Measurements from ENCODE around the gene ASGR2. TPM values are rescaled to one million over a fixed set of nuclear protein-coding genes. Genes with fewer than 3 reads are reported as not detected.

Gene ASGR2
- polyA plus RNA-seq, 1 donor from 2014 or later = not detected

DNA sequence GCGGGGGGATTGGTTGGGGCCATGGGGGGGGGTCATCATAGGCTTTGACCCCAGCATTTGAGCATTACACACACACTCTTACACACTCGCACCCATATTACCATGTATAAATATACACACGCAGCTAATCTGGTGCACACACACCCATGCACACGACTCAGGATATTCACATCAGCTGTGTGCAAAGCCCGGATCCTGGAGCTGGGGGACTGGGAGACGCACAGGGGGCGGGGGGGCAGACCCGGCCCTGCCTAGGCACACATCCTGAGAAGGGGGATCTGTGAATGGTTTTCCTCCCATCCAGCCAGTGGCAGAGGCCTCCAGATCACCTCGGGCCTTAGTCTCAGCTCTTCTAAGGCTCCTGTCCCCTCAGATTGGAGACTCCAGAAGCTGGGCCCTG is 5.6 kb downstream of the ASGR2 start:
- TF ChIP-seq SMC3 (conservative IDR thresholded peaks at IDR 0.05; ENCODE audit: poor library complexity) = no peak
- no peak for TF ChIP-seq EZH2 (IDR thresholded peaks at IDR 0.05; ENCODE audit: borderline replicate concordance, insufficient read depth, low read length, poor library complexity, severe bottlenecking)
- TF ChIP-seq TAF1 (IDR thresholded peaks at IDR 0.05; ENCODE audit: low read depth) = no peak
- TF ChIP-seq POLR2AphosphoS5 (IDR thresholded peaks at IDR 0.05) = no peak
- TF ChIP-seq MXI1 (conservative IDR thresholded peaks at IDR 0.05; ENCODE audit: poor library complexity, severe bottlenecking) = no peak
- TF ChIP-seq, protein P1, sequence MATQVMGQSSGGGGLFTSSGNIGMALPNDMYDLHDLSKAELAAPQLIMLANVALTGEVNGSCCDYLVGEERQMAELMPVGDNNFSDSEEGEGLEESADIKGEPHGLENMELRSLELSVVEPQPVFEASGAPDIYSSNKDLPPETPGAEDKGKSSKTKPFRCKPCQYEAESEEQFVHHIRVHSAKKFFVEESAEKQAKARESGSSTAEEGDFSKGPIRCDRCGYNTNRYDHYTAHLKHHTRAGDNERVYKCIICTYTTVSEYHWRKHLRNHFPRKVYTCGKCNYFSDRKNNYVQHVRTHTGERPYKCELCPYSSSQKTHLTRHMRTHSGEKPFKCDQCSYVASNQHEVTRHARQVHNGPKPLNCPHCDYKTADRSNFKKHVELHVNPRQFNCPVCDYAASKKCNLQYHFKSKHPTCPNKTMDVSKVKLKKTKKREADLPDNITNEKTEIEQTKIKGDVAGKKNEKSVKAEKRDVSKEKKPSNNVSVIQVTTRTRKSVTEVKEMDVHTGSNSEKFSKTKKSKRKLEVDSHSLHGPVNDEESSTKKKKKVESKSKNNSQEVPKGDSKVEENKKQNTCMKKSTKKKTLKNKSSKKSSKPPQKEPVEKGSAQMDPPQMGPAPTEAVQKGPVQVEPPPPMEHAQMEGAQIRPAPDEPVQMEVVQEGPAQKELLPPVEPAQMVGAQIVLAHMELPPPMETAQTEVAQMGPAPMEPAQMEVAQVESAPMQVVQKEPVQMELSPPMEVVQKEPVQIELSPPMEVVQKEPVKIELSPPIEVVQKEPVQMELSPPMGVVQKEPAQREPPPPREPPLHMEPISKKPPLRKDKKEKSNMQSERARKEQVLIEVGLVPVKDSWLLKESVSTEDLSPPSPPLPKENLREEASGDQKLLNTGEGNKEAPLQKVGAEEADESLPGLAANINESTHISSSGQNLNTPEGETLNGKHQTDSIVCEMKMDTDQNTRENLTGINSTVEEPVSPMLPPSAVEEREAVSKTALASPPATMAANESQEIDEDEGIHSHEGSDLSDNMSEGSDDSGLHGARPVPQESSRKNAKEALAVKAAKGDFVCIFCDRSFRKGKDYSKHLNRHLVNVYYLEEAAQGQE (IDR thresholded peaks at IDR 0.05; ENCODE audit: borderline replicate concordance) = no peak
- TF ChIP-seq EP300 (conservative IDR thresholded peaks at IDR 0.05; ENCODE audit: poor library complexity, severe bottlenecking) = no peak
- TF ChIP-seq RAD21 (conservative IDR thresholded peaks at IDR 0.05) = no peak
- TF ChIP-seq, protein P2, sequence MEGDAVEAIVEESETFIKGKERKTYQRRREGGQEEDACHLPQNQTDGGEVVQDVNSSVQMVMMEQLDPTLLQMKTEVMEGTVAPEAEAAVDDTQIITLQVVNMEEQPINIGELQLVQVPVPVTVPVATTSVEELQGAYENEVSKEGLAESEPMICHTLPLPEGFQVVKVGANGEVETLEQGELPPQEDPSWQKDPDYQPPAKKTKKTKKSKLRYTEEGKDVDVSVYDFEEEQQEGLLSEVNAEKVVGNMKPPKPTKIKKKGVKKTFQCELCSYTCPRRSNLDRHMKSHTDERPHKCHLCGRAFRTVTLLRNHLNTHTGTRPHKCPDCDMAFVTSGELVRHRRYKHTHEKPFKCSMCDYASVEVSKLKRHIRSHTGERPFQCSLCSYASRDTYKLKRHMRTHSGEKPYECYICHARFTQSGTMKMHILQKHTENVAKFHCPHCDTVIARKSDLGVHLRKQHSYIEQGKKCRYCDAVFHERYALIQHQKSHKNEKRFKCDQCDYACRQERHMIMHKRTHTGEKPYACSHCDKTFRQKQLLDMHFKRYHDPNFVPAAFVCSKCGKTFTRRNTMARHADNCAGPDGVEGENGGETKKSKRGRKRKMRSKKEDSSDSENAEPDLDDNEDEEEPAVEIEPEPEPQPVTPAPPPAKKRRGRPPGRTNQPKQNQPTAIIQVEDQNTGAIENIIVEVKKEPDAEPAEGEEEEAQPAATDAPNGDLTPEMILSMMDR (IDR thresholded peaks at IDR 0.05; ENCODE audit: poor library complexity, severe bottlenecking) = no peak
- no peak overlapping the region for H3K4me2 ChIP-seq (ENCODE audit: low read length)

DNA sequence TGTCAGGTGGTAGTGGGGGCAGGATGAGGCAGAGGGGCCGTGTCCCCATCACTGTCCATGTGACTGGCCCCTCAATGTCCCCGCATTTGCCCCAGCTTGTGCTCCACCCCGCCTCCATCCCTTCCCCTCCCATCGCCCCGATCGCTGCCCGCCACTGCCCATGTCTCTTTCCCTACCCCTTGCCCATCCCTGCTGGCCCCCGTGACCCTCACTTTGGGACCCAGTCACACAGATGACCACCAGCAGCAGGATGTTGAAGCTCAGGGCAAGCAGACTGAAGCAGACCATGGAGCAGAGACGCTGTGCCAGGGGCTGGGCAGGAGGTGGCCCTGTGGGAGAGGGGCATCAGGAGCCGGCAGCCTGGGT is 6.1 kb downstream of the ASGR2 start:
- Histone ChIP-seq H3K27ac (ENCODE audit: low read length) (no peak overlapping the region), H3K9ac (ENCODE audit: low read length) (no peak overlapping the region), H3K4me2 (ENCODE audit: low read length) (no peak overlapping the region), H4K20me1 (ENCODE audit: insufficient read depth) (no peaks in the 10 kb centered on the region), H3F3A (ENCODE audit: insufficient read depth, low read length, poor library complexity, severe bottlenecking) (no peaks in the 10 kb centered on the region), H3K9me2 (ENCODE audit: insufficient read depth, low read length) (no peaks in the 10 kb centered on the region), H3K27me3 (ENCODE audit: insufficient read depth, low read depth, low read length) (no peaks in the 10 kb centered on the region), H2AFZ (ENCODE audit: low read depth, low read length) (no peak overlapping the region), H3K9me3 (ENCODE audit: low read length) (no peaks in the 10 kb centered on the region), H3K36me3 (ENCODE audit: insufficient read depth, low read length) (no peaks in the 10 kb centered on the region), H3K79me2 (replicated peaks; ENCODE audit: insufficient read depth, low read length) (no peaks in the 10 kb centered on the region), H3K4me3 (ENCODE audit: low read length) (no peak overlapping the region)
- TF ChIP-seq, protein P1 (IDR thresholded peaks at IDR 0.05; ENCODE audit: borderline replicate concordance) = no peak
- TF ChIP-seq, protein P2 (IDR thresholded peaks at IDR 0.05; ENCODE audit: poor library complexity, severe bottlenecking) = no peak

More for the DNA sequence above, 5.6 kb downstream of the ASGR2 start:
- Histone ChIP-seq H3K79me2 (replicated peaks; ENCODE audit: insufficient read depth, low read length) (no peaks in the 10 kb centered on the region), H3K4me3 (ENCODE audit: low read length) (no peak overlapping the region), H4K20me1 (ENCODE audit: insufficient read depth) (no peaks in the 10 kb centered on the region), H3F3A (ENCODE audit: insufficient read depth, low read length, poor library complexity, severe bottlenecking) (no peaks in the 10 kb centered on the region), H3K9ac (ENCODE audit: low read length) (no peak overlapping the region), H2AFZ (ENCODE audit: low read depth, low read length) (no peak overlapping the region), H3K27ac (ENCODE audit: low read length) (no peak overlapping the region), H3K9me2 (ENCODE audit: insufficient read depth, low read length) (no peaks in the 10 kb centered on the region), H3K36me3 (ENCODE audit: insufficient read depth, low read length) (no peaks in the 10 kb centered on the region), H3K27me3 (ENCODE audit: insufficient read depth, low read depth, low read length) (no peaks in the 10 kb centered on the region), H3K9me3 (ENCODE audit: low read length) (no peaks in the 10 kb centered on the region)
